Measurements from ENCODE around the gene NEK6. TPM values are rescaled to one million over a fixed set of nuclear protein-coding genes. Genes with fewer than 3 reads are reported as not detected.

NEK6 gene
- total and polyA plus RNA-seq, 2 of the 8 experiments (the other 6 are each of a cell fraction or from before 2014, with no cell fraction given): 17.7 to 19.7 TPM

- no peak for TF ChIP-seq KDM5A (IDR thresholded peaks at IDR 0.05; ENCODE audit: low read length)
These were observed 84.6 kb downstream of the NEK6 start (continued) for GRCh38 chr9:124342402-124342775.

All from H1 (cell line).